ENCODE results near the gene NAPEPLD.
"Not testable (repeated sequence)": the region's sequence is repeated elsewhere in the genome, so short reads cannot be mapped to it uniquely, and the experiment has no call there.

The NAPEPLD gene

GRCh38 chr7:103077318-103077717, 71.6 kb downstream of the NAPEPLD start:
- Mint-ChIP-seq H3K27me3 (no peaks in the 10 kb centered on the region), H3K9me3 (peaks cover 7% of the 10 kb centered on the region), H3K4me3 (no peak overlapping the region), H3K4me1 (ENCODE audit: low read depth) (peaks cover 32% of the 10 kb centered on the region), H3K27ac (no peak overlapping the region), H3K36me3 (ENCODE audit: low read depth) (peaks cover 29% of the 10 kb centered on the region)
- intact Hi-C loops (cut with micrococcal nuclease), result no loop called here

GRCh38 chr7:103076764-103077163, 72.1 kb downstream of the NAPEPLD start:
- Mint-ChIP-seq H3K27me3 (no peaks in the 10 kb centered on the region), H3K9me3 (peaks cover 7% of the 10 kb centered on the region), H3K4me3 (no peak overlapping the region), H3K27ac (no peak overlapping the region), H3K4me1 (ENCODE audit: low read depth) (peaks cover 32% of the 10 kb centered on the region), H3K36me3 (ENCODE audit: low read depth) (peaks cover 29% of the 10 kb centered on the region)
- intact Hi-C loops (cut with micrococcal nuclease), result no loop called here

DNA sequence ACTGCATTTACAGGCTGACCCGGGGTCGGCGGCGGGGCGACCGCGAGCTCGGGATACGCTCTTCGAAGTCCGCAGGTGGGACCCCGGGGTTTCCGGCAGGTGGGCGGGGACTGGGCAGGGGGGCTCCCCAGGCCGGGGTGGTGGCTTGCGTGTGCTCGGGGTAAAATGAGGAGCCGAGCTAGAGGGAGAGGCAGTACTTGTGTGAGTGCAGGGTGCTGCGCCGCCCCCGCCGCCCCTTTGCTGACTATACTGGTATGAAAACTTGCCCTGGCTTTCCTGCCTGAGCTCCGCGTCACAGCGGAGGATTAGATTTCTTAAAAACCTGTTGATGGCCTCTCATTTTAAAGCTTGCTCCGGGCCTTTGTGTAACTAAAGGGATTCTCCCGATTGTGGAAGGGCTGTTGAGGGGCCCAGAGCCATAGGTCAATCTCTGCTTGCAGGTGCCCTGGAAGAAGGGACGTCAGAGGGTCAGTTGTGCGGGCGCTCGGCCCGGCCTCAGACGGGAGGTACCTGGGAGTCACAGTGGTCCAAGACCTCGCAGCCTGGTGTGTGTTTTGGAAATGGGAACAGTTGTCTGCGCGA, 73.5 kb downstream of the NAPEPLD start:
- Mint-ChIP-seq H3K4me3 (peak overlapping the region; percentile 89), H3K27ac (peak overlapping the region; percentile 81), H3K36me3 (ENCODE audit: low read depth) (peaks cover 29% of the 10 kb centered on the region), H3K9me3 (peaks cover 7% of the 10 kb centered on the region), H3K4me1 (ENCODE audit: low read depth) (peaks cover 32% of the 10 kb centered on the region), H3K27me3 (no peaks in the 10 kb centered on the region)
- intact Hi-C loops (cut with micrococcal nuclease), result loop anchor here (2.0 kb wide), 1 partner anchor 73 kb away; the partner anchor contains the start of gene NAPEPLD

- peak within 1 kb of the TSS; percentile 81 for H3K27ac Mint-ChIP-seq
- no peaks in the 10 kb centered on the region for H3K27me3 Mint-ChIP-seq
- H3K4me1 Mint-ChIP-seq (ENCODE audit: low read depth), result peaks cover 32% of the 10 kb centered on the region
- intact Hi-C loops (cut with micrococcal nuclease), result loop anchor here (2.0 to 5.0 kb wide), 2 partner anchors 74 to 327 kb away; partner anchors contain the start of genes FAM185A and NAPEPLD
- H3K36me3 Mint-ChIP-seq (ENCODE audit: low read depth), result peaks cover 29% of the 10 kb centered on the region
- peak within 1 kb of the TSS; percentile 89 for H3K4me3 Mint-ChIP-seq
- H3K9me3 Mint-ChIP-seq, result peaks cover 7% of the 10 kb centered on the region
These were observed 74.2 kb downstream of the NAPEPLD start, which contains the start of the genes ARMC10 and FBXL13 for GRCh38 chr7:103074519-103075336. ARMC10 (plus strand) TSS chr7:103075140; CDS start chr7:103075273, 133 bp downstream. FBXL13 (minus strand) TSS chr7:103074796.

DNA sequence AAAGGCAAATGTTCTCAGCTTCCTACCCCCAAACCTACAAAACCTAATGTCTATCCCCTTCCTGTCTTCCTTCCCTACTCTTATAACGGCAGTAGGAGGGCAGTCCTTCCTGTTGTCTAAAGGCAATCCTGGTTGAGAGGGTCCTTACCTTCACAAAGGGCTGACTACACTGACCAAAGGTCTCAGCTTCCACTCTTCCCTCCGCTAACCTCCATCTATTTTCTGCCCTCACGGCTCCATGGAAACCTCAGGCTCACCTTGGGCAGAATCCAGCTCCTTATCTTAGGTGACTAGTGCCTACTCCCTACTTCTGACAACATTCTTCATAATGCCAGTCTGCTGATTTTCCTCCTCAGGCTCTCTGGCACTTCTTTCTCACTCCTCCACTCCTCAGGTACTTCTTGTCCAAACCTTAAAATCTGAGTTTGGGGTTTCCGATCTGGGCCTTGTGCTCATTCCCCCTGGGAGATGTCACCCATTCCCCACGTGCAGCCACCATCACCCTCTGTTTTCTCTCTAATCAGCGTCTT, 74.8 kb downstream of the NAPEPLD start:
- Mint-ChIP-seq H3K9me3 (peaks cover 7% of the 10 kb centered on the region), H3K4me1 (ENCODE audit: low read depth) (peaks cover 32% of the 10 kb centered on the region), H3K27me3 (no peaks in the 10 kb centered on the region), H3K36me3 (ENCODE audit: low read depth) (peaks cover 25% of the 10 kb centered on the region), H3K27ac (peak overlapping the region; percentile 81), H3K4me3 (peak overlapping the region; percentile 89)
- intact Hi-C loops (cut with micrococcal nuclease), result loop anchor here (2.0 to 5.0 kb wide), 2 partner anchors 75 to 327 kb away; partner anchors contain the start of genes FAM185A and NAPEPLD

DNA sequence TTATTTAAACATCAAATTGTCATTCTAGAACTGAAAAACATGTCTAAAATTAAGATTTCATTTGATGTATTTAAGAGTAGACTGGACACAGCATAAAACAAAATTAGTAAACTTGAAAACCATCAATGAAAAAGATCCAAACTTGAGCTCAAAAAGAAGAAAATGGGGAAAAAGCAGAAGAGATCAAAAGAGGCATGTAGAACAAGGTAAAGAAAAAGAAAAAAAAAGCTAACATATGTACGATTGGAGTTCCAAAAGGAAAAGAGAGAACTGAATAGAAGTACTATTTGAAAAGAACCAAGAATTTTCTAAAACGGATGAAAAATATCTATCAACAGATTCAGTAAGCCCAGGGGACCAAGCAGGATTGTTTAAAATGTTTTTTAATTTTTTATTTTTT, 77.9 kb downstream of the NAPEPLD start:
- no peak overlapping the region for H3K4me3 Mint-ChIP-seq
- H3K36me3 Mint-ChIP-seq (ENCODE audit: low read depth), result peaks cover 12% of the 10 kb centered on the region
- H3K27ac Mint-ChIP-seq, result no peak overlapping the region
- no peaks in the 10 kb centered on the region for H3K27me3 Mint-ChIP-seq
- intact Hi-C loops (cut with micrococcal nuclease), result loop anchor here (5.0 kb wide), 1 partner anchor 324 kb away; the partner anchor contains the start of gene FAM185A
- H3K4me1 Mint-ChIP-seq (ENCODE audit: low read depth), result peaks cover 16% of the 10 kb centered on the region
- H3K9me3 Mint-ChIP-seq, result no peaks in the 10 kb centered on the region

DNA sequence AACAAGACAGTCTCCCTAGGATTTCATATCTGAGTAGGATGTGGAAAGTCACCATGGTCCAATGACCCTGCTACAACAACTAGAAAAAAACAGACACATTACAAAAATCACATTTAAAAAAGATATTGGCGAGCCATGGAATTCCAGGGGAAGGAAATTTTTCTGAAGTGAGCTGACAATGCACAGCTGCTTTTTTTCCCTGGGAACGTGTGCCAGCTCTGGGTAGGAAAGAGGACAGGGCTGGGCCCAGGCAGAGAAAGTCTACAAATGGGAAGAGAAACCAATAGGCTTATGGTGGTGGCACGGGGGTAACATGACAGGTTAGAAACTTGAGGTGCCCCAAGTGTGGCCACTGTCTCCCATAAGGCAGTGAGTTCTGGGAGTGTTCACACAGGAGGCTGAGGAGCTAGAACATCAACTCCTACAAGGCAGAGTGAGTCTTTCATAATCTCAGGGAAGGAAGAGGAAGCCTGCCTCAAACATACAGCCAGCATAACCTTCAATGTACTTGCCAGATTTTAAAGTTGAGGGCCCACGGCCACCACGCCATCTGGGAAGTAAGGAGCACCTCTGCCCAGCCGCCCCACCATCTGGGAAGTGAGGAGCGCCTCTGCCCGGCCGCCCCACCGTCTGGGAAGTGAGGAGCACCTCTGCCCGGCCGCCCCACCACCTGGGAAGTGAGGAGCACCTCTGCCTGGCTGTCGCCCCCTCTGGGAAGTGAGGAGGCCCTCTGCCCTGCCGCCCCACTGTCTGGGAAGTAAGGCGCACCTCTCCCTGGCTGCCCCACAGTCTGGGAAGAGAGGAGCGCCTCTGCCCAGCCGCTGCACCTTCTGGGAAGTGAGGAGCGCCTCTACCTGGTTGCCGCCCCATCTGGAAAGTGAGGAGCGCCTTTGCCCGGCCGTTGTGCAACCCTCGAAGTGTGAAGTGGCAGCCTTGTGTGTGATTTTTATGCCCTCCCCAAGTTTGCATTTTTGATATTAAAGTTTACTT, 80.2 kb downstream of the NAPEPLD start:
- Mint-ChIP-seq H3K27ac (no peak overlapping the region), H3K27me3 (no peaks in the 10 kb centered on the region), H3K36me3 (ENCODE audit: low read depth) (no peaks in the 10 kb centered on the region), H3K9me3 (no peaks in the 10 kb centered on the region), H3K4me1 (ENCODE audit: low read depth) (peaks cover 7% of the 10 kb centered on the region), H3K4me3 (no peak overlapping the region)
- intact Hi-C loops (cut with micrococcal nuclease), result no loop called here

- Mint-ChIP-seq H3K9me3 (no peaks in the 10 kb centered on the region), H3K36me3 (ENCODE audit: low read depth) (no peaks in the 10 kb centered on the region), H3K4me1 (ENCODE audit: low read depth) (peaks cover 4% of the 10 kb centered on the region), H3K27me3 (no peaks in the 10 kb centered on the region), H3K4me3 (no peak overlapping the region), H3K27ac (no peak overlapping the region)
- intact Hi-C loops (cut with micrococcal nuclease), result no loop called here
These were observed 83.2 kb downstream of the NAPEPLD start for GRCh38 chr7:103065667-103066066.

DNA sequence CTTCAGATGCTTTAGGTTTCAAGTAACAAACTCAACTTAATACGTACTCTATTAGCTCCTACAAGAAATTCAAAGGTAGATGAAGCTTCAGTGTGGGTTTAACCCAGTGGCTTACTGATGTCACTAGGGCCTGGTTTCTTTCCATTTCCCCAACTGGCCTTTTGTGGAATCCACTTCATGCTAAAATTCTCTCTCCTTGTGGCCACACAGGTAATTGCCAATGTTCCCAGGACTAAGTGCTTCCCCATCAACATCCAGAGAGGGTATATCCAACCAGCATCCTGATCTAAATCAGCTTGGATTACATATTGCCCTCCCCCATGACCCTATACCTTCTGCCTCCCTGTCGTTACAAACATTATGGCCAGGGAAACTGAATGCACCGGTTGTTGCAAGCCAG, 85.0 kb downstream of the NAPEPLD start:
- Mint-ChIP-seq H3K36me3 (ENCODE audit: low read depth) (no peaks in the 10 kb centered on the region), H3K27me3 (no peaks in the 10 kb centered on the region), H3K4me1 (ENCODE audit: low read depth) (peaks cover 9% of the 10 kb centered on the region), H3K9me3 (no peaks in the 10 kb centered on the region), H3K27ac (no peak overlapping the region), H3K4me3 (no peak overlapping the region)
- intact Hi-C loops (cut with micrococcal nuclease), result loop anchor here (2.0 kb wide), 1 partner anchor 305 kb away; no protein-coding TSS in a partner anchor

GRCh38 chr7:103059471-103059870, 89.4 kb downstream of the NAPEPLD start:
- Mint-ChIP-seq H3K4me3 (no peak overlapping the region), H3K9me3 (no peaks in the 10 kb centered on the region), H3K36me3 (ENCODE audit: low read depth) (no peaks in the 10 kb centered on the region), H3K27ac (no peak overlapping the region), H3K4me1 (ENCODE audit: low read depth) (peaks cover 4% of the 10 kb centered on the region), H3K27me3 (no peaks in the 10 kb centered on the region)
- intact Hi-C loops (cut with micrococcal nuclease), result no loop called here

- Mint-ChIP-seq H3K4me3 (no peak overlapping the region), H3K27ac (no peak overlapping the region), H3K27me3 (no peaks in the 10 kb centered on the region), H3K9me3 (no peaks in the 10 kb centered on the region), H3K36me3 (ENCODE audit: low read depth) (no peaks in the 10 kb centered on the region), H3K4me1 (ENCODE audit: low read depth) (peaks cover 4% of the 10 kb centered on the region)
- intact Hi-C loops (cut with micrococcal nuclease), result no loop called here
These were observed 90.8 kb downstream of the NAPEPLD start for GRCh38 chr7:103058122-103058521.

- H3K36me3 Mint-ChIP-seq (ENCODE audit: low read depth); H3K9me3 Mint-ChIP-seq; intact Hi-C loops (cut with micrococcal nuclease); H3K4me3 Mint-ChIP-seq; H3K4me1 Mint-ChIP-seq (ENCODE audit: low read depth); H3K27ac Mint-ChIP-seq; H3K27me3 Mint-ChIP-seq: not testable (repeated sequence)
These were observed 92.9 kb downstream of the NAPEPLD start for GRCh38 chr7:103056006-103056405.

DNA sequence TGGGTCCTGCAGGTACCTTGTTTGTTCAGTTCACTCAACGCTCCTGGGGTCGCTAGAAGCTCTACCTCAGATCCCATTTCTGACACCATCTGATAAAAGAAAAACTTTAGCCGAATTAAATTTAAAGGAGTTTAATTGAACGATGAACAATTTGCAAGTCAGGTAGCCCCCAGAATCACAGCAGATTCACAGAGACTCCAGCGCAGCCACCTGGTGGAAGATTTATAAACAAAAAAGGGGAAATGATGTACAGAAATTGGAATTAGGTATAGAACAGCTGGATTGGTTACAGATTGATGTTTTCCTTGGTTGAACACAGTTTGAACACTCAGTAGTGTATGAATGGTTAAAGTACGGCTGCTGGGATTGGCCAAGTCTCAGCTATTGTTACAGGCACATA, 97.4 kb downstream of the NAPEPLD start:
- Mint-ChIP-seq H3K36me3 (ENCODE audit: low read depth) (no peaks in the 10 kb centered on the region), H3K4me3 (no peak overlapping the region), H3K27ac (no peak overlapping the region), H3K4me1 (ENCODE audit: low read depth) (no peaks in the 10 kb centered on the region), H3K9me3 (peaks cover 22% of the 10 kb centered on the region), H3K27me3 (no peaks in the 10 kb centered on the region)
- intact Hi-C loops (cut with micrococcal nuclease), result no loop called here
